H1 (cell line): ENCODE data around the gene CDK19. TPM values are rescaled to one million over a fixed set of nuclear protein-coding genes. Genes with fewer than 3 reads are reported as not detected.

Source experiments
- BACH1 ChIP-seq: IDR thresholded peaks from 2 replicates; pipeline ENCODE4 v1.6.1; 2012; ENCODE audit warnings: low read length, improper control_type of control experiment
- BCL11A ChIP-seq, 2 experiments: IDR thresholded peaks; one replicate each; pipeline ENCODE4 v1.6.1; 2011; ENCODE audit warnings: low read depth in 2 of 2, low read length in 2 of 2, mild to moderate bottlenecking in 2 of 2
- CEBPB ChIP-seq: IDR thresholded peaks from 2 replicates; pipeline ENCODE4 v1.6.1; 2012; ENCODE audit warnings: low read depth, low read length
- CHD2 ChIP-seq: IDR thresholded peaks from 2 replicates; pipeline ENCODE4 v1.6.1; 2012; ENCODE audit warnings: low read length, improper control_type of control experiment
- CREB1 ChIP-seq: IDR thresholded peaks from 2 replicates; pipeline ENCODE4 v1.6.1; 2012; ENCODE audit warnings: inconsistent platforms
- CTBP2 ChIP-seq: IDR thresholded peaks from 2 replicates; pipeline ENCODE4 v1.7.0; 2011; ENCODE audit warnings: borderline replicate concordance, mild to moderate bottlenecking, moderate library complexity, mixed read lengths, low read length; ENCODE audit not compliant: insufficient read depth, insufficient read length
- GTF2F1 ChIP-seq: IDR thresholded peaks from 2 replicates; pipeline ENCODE4 v1.6.1; 2012; ENCODE audit warnings: low read depth, low read length, improper control_type of control experiment, borderline replicate concordance
- HDAC2 ChIP-seq, 2 experiments: fragments of 300-600 bp in 1 of 2; sonication (generic) in 1 of 2; IDR thresholded peaks; 2 replicates each; pipeline ENCODE4 v1.6.1; 2011 to 2012; ENCODE audit warnings: low read depth in 2 of 2, low read length in 2 of 2, mild to moderate bottlenecking in 2 of 2, moderate library complexity in 2 of 2, borderline replicate concordance in 1 of 2, inconsistent platforms in 1 of 2
- JUN ChIP-seq: IDR thresholded peaks from 2 replicates; pipeline ENCODE4 v1.6.1; 2011; ENCODE audit warnings: low read depth, mild to moderate bottlenecking, improper control_type of control experiment, low read length
- JUND ChIP-seq: IDR thresholded peaks from 2 replicates; pipeline ENCODE4 v1.6.1; 2011; ENCODE audit warnings: mild to moderate bottlenecking, improper control_type of control experiment, low read length
- KDM1A ChIP-seq: fragments of 200-600, 300-600 bp; sonication (generic); IDR thresholded peaks from 2 replicates; pipeline ENCODE4 v1.7.1; 2016; ENCODE audit warnings: mild to moderate bottlenecking, low read length, borderline replicate concordance
- PHF8 ChIP-seq: fragments of 200-600 bp; sonication (generic); conservative IDR thresholded peaks from 2 replicates; pipeline ENCODE4 v1.7.1; 2012; ENCODE audit warnings: low read depth, mild to moderate bottlenecking, inconsistent platforms, low read length, moderate library complexity
- POLR2A ChIP-seq, 2 experiments: IDR thresholded peaks; 1 replicate in 1 of 2; 2 replicates in 1 of 2; pipeline ENCODE4 v1.6.1; 2011; ENCODE audit warnings: low read depth in 2 of 2, low read length in 2 of 2, mild to moderate bottlenecking in 2 of 2; ENCODE audit errors: control extremely low read depth in 1 of 2
- RBBP5 ChIP-seq: IDR thresholded peaks from 2 replicates; pipeline ENCODE4 v1.7.1; 2012; ENCODE audit warnings: low read depth, mild to moderate bottlenecking, inconsistent platforms, low read length, moderate library complexity, borderline replicate concordance
- SUZ12 ChIP-seq: fragments of 200-600 bp; sonication (generic); IDR thresholded peaks from 2 replicates; pipeline ENCODE4 v1.6.1; 2012; ENCODE audit warnings: mild to moderate bottlenecking, inconsistent platforms, low read length, moderate library complexity, mixed read lengths
- TAF1 ChIP-seq: IDR thresholded peaks from 2 replicates; pipeline ENCODE4 v1.6.1; 2011; ENCODE audit warnings: mild to moderate bottlenecking, low read depth, low read length
- USF2 ChIP-seq: IDR thresholded peaks from 2 replicates; pipeline ENCODE4 v1.6.1; 2011; ENCODE audit warnings: low read length, improper control_type of control experiment
- polyA plus RNA-seq, 7 experiments: library from polyadenylated mRNA; depleted of rRNA in 3 of 7; stranded (reverse) in 5 of 7; unstranded in 2 of 7; fragments of >200 nt in 5 of 7; fragments of 200-250 nt in 2 of 7; gene quantifications; 1 replicate in 5 of 7; 2 replicates in 1 of 7; 4 replicates in 1 of 7; pipeline versions ENCODE4 v1.2.1 to v1.2.3, GENCODE V29; 2011 to 2013; ENCODE audit warnings: missing spikeins in 2 of 7, mixed read lengths in 2 of 7
- total RNA-seq: library from RNA; stranded (reverse); fragmentation: NEBNext Ultra II Directional; extraction: Animal tissue kit (Norgen Biotek cat#: 25700); gene quantifications from 2 replicates; pipeline ENCODE4 v1.2.1, GENCODE V29; 2021
- TF ChIP-seq, protein P1 (sequence below): IDR thresholded peaks from 2 replicates; pipeline ENCODE4 v1.6.1; 2012; ENCODE audit warnings: inconsistent platforms
- TF ChIP-seq, protein P2 (sequence below), 3 experiments: IDR thresholded peaks; 1 replicate in 2 of 3; 2 replicates in 1 of 3; pipeline versions ENCODE4 v1.5.1 to v1.6.1; 2011; ENCODE audit warnings: low read length in 3 of 3, mild to moderate bottlenecking in 3 of 3, inconsistent platforms in 2 of 3, low read depth in 1 of 3, moderate library complexity in 1 of 3; ENCODE audit not compliant: insufficient read depth in 1 of 3; ENCODE audit errors: control extremely low read depth in 1 of 3

Gene CDK19
- total and polyA plus RNA-seq, 2 of the 8 experiments (the other 6 are each of a cell fraction or from before 2014, with no cell fraction given): 4.9 to 12.6 TPM

GRCh38 chr6:110815411-110816409 is at the start of gene CDK19 (continued):
- TF ChIP-seq CTBP2 (no peak), RBBP5 (peak; percentile 99), PHF8 (peak; percentile 96), CEBPB (no peak), CREB1 (peak; percentile 76), SUZ12 (no peak), CHD2 (no peak), BACH1 (peak; percentile 2; the same call in 1 of the 2 replicates), KDM1A (peak; percentile 72; the same call in 1 of the 2 replicates), USF2 (peak; percentile 13; the same call in 1 of the 2 replicates), HDAC2 (IDR thresholded peaks at IDR 0.05; ENCODE audit: borderline replicate concordance in 1 of 2, low read depth in 2 of 2, low read length in 2 of 2) (peak in 1 of 2 experiments; percentile 77; a peak in 1 of 4 replicates), GTF2F1 (no peak), JUN (no peak), POLR2A (IDR thresholded peaks at IDR 0.05; ENCODE audit: control extremely low read depth in 1 of 2, low read depth in 2 of 2, low read length in 2 of 2) (peak; percentile 90 to 99), JUND (peak; percentile 31; the same call in 1 of the 2 replicates), BCL11A (IDR thresholded peaks at IDR 0.05; ENCODE audit: low read depth in 2 of 2, low read length in 2 of 2) (no peak), TAF1 (peak; percentile 95)
- TF ChIP-seq, protein P1, sequence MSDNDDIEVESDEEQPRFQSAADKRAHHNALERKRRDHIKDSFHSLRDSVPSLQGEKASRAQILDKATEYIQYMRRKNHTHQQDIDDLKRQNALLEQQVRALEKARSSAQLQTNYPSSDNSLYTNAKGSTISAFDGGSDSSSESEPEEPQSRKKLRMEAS: peak; percentile 82
- TF ChIP-seq, protein P2, sequence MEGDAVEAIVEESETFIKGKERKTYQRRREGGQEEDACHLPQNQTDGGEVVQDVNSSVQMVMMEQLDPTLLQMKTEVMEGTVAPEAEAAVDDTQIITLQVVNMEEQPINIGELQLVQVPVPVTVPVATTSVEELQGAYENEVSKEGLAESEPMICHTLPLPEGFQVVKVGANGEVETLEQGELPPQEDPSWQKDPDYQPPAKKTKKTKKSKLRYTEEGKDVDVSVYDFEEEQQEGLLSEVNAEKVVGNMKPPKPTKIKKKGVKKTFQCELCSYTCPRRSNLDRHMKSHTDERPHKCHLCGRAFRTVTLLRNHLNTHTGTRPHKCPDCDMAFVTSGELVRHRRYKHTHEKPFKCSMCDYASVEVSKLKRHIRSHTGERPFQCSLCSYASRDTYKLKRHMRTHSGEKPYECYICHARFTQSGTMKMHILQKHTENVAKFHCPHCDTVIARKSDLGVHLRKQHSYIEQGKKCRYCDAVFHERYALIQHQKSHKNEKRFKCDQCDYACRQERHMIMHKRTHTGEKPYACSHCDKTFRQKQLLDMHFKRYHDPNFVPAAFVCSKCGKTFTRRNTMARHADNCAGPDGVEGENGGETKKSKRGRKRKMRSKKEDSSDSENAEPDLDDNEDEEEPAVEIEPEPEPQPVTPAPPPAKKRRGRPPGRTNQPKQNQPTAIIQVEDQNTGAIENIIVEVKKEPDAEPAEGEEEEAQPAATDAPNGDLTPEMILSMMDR (IDR thresholded peaks at IDR 0.05; ENCODE audit: control extremely low read depth in 1 of 3, insufficient read depth in 1 of 3, low read depth in 1 of 3, low read length in 3 of 3): no peak
